Measurements from ENCODE around the gene LARP4B.

Gene LARP4B

GRCh38 chr10:978826-979421, 47.4 kb upstream of the LARP4B start (continued):
- TF ChIP-seq SCRT2 (tag by site-specific recombination; IDR thresholded peaks at IDR 0.05) (peak; percentile 68), ZNF704 (tag by site-specific recombination; IDR thresholded peaks at IDR 0.05) (no peak), ZXDB (tag by site-specific recombination; IDR thresholded peaks at IDR 0.05) (no peak), KLF17 (tag by site-specific recombination; IDR thresholded peaks at IDR 0.05) (peak; percentile 30; the same call in 1 of the 2 replicates)

GRCh38 chr10:976316-976715, 44.8 kb upstream of the LARP4B start:
- H3K9me3 ChIP-seq (ENCODE audit: control insufficient read depth, insufficient read depth, low read depth, low read length) = no peaks in the 10 kb centered on the region
- no peak overlapping the region for H3K27ac ChIP-seq (ENCODE audit: extremely low read depth, low read depth, low read length)
- no peak overlapping the region for H3K4me3 ChIP-seq (ENCODE audit: low read depth, low read length)
- CTCF ChIA-PET = no interaction called here
- POLR2A ChIA-PET = interaction anchor here (0.7 kb wide), 1 partner anchor 133 kb away, joined by 3 read pairs; no protein-coding TSS in a partner anchor
- peaks cover 0 to 6% of the 10 kb centered on the region in 2 experiments; a peak in 1 of 3 replicates for H3K36me3 ChIP-seq (ENCODE audit: control insufficient read depth in 2 of 2, insufficient read depth in 1 of 2, low read length in 2 of 2)
- H3K4me1 ChIP-seq (ENCODE audit: control insufficient read depth, insufficient read depth, low read length) = no peaks in the 10 kb centered on the region
- TF ChIP-seq PRDM6 (tag by site-specific recombination; IDR thresholded peaks at IDR 0.05) (no peak), ZFP37 (tag by site-specific recombination; IDR thresholded peaks at IDR 0.05) (no peak), SP7 (tag by site-specific recombination; IDR thresholded peaks at IDR 0.05) (no peak), ZBTB17 (tag by site-specific recombination; IDR thresholded peaks at IDR 0.05) (no peak), TCF7L2 (IDR thresholded peaks at IDR 0.05; ENCODE audit: borderline replicate concordance, low read depth, low read length) (no peak), ZNF558 (tag by site-specific recombination; IDR thresholded peaks at IDR 0.05) (no peak), REST (tag by site-specific recombination; IDR thresholded peaks at IDR 0.05) (no peak), ZNF184 (tag by site-specific recombination; IDR thresholded peaks at IDR 0.05) (no peak), ZNF707 (tag by site-specific recombination; IDR thresholded peaks at IDR 0.05) (no peak), KLF10 (tag by site-specific recombination; IDR thresholded peaks at IDR 0.05) (no peak), ZBTB11 (tag by site-specific recombination; conservative IDR thresholded peaks at IDR 0.05; ENCODE audit: low read depth) (no peak), IKZF3 (tag by site-specific recombination; IDR thresholded peaks at IDR 0.05) (no peak), ZNF223 (tag by site-specific recombination; IDR thresholded peaks at IDR 0.05) (no peak), ZFP69B (tag by site-specific recombination; IDR thresholded peaks at IDR 0.05) (no peak), ZNF274 (IDR thresholded peaks at IDR 0.05; ENCODE audit: low read length) (no peak), ZNF274 (tag by site-specific recombination; IDR thresholded peaks at IDR 0.05; ENCODE audit: borderline replicate concordance) (no peak), REPIN1 (tag by site-specific recombination; IDR thresholded peaks at IDR 0.05; ENCODE audit: low read depth) (no peak), ZBTB8A (tag by site-specific recombination; IDR thresholded peaks at IDR 0.05) (no peak), PRDM10 (tag by site-specific recombination; IDR thresholded peaks at IDR 0.05) (no peak)
